Cardiac fibroblast (primary cell): ENCODE measurements around the gene ABO.
"Not testable (repeated sequence)": the region's sequence is repeated elsewhere in the genome, so short reads cannot be mapped to it uniquely, and the experiment has no call there.

ENCODE experiments used
- DNase-seq, 2 donors: peaks; one replicate each; pipeline versions ENCODE4 v3.0.0 to v3.0.0-alpha.2; 2010; ENCODE audit warnings: low read depth in 2 of 2
- H3K4me3 ChIP-seq, 2 donors: replicated peaks in 1 of 2; 1 replicate in 1 of 2; 2 replicates in 1 of 2; pipeline ENCODE4 v1.5.1; 2011; ENCODE audit warnings: low read depth in 2 of 2, low read length in 2 of 2, mild to moderate bottlenecking in 2 of 2, moderate library complexity in 1 of 2
- CTCF ChIP-seq: IDR thresholded peaks from one replicate; pipeline ENCODE4 v1.5.1; 2011; ENCODE audit warnings: low read depth, mild to moderate bottlenecking, low read length, inconsistent platforms

ABO gene

GRCh38 chr9:133254471-133254870, 20.5 kb downstream of the ABO start:
- DNase-seq, result no peak
- TF ChIP-seq CTCF, result no peak

GRCh38 chr9:133253268-133253667, 21.7 kb downstream of the ABO start:
- no peak for DNase-seq
- no peak for TF ChIP-seq CTCF
- no peak overlapping the region for H3K4me3 ChIP-seq

More at GRCh38 chr9:133254471-133254870, 20.5 kb downstream of the ABO start:
- H3K4me3 ChIP-seq, result no peak overlapping the region

GRCh38 chr9:133252301-133253020, 22.5 kb downstream of the ABO start:
- no peak for DNase-seq
- no peak overlapping the region for H3K4me3 ChIP-seq

GRCh38 chr9:133251773-133252172, 23.2 kb downstream of the ABO start:
- H3K4me3 ChIP-seq, result no peak overlapping the region
- DNase-seq, result no peak
- no peak for TF ChIP-seq CTCF

More at GRCh38 chr9:133252301-133253020, 22.5 kb downstream of the ABO start:
- no peak for TF ChIP-seq CTCF

GRCh38 chr9:133251221-133251620, 23.8 kb downstream of the ABO start:
- H3K4me3 ChIP-seq, DNase-seq: not testable (repeated sequence)

GRCh38 chr9:133250741-133251170, 24.2 kb downstream of the ABO start:
- no peak for DNase-seq
- no peak for TF ChIP-seq CTCF
- no peak overlapping the region for H3K4me3 ChIP-seq

GRCh38 chr9:133249337-133249736, 25.7 kb downstream of the ABO start:
- no peak for DNase-seq
- no peak for TF ChIP-seq CTCF
- no peak overlapping the region for H3K4me3 ChIP-seq
